Posterior cingulate gyrus (tissue), 11 donors: ENCODE measurements around the gene NUDT9.
"Not testable (repeated sequence)": the region's sequence is repeated elsewhere in the genome, so short reads cannot be mapped to it uniquely, and the experiment has no call there.

ENCODE experiments used
- DNase-seq, 10 donors: peaks; one replicate each; pipeline versions ENCODE4 v3.0.0 to v3.0.0-alpha.2; 2020 to 2021; ENCODE audit warnings: mixed read lengths in 3 of 10
- intact Hi-C: fragments of 100-400 bp; cut with DNase I; formaldehyde crosslinking; loops from one replicate; pipeline ENCODE4 v1.15.1; 2023

NUDT9 gene

GRCh38 chr4:87444741-87445140, 22.4 kb downstream of the NUDT9 start:
- no peak for DNase-seq
- intact Hi-C loops: no loop called here

GRCh38 chr4:87445964-87446363, 23.6 kb downstream of the NUDT9 start:
- no peak for DNase-seq
- intact Hi-C loops: no loop called here

GRCh38 chr4:87446375-87446774, 24.0 kb downstream of the NUDT9 start:
- intact Hi-C loops, DNase-seq: not testable (repeated sequence)

- DNase-seq: no peak
- intact Hi-C loops: no loop called here
Observed at GRCh38 chr4:87451537-87451936, 29.2 kb downstream of the NUDT9 start.

- intact Hi-C loops: no loop called here
- DNase-seq: no peak
Observed at GRCh38 chr4:87458913-87459312, 36.5 kb downstream of the NUDT9 start.

GRCh38 chr4:87461281-87461700, 38.9 kb downstream of the NUDT9 start:
- intact Hi-C loops: loop anchor here (10.0 kb wide), 1 partner anchor 306 kb away; no protein-coding TSS in a partner anchor
- DNase-seq: no peak

- intact Hi-C loops: loop anchor here (10.0 kb wide), 1 partner anchor 307 kb away; no protein-coding TSS in a partner anchor
- no peak for DNase-seq
Observed at GRCh38 chr4:87462102-87462501, 39.7 kb downstream of the NUDT9 start.

- intact Hi-C loops: loop anchor here (1.0 to 10.0 kb wide), 2 partner anchors 91 to 311 kb away; no protein-coding TSS in a partner anchor
- DNase-seq: no peak
Observed at GRCh38 chr4:87465739-87466366, 43.5 kb downstream of the NUDT9 start.

- no peak for DNase-seq
- intact Hi-C loops: loop anchor here (10.0 kb wide), 1 partner anchor 315 kb away; no protein-coding TSS in a partner anchor
Observed at GRCh38 chr4:87469390-87469789, 47.0 kb downstream of the NUDT9 start.

- intact Hi-C loops: no loop called here
- no peak for DNase-seq
Observed at GRCh38 chr4:87476934-87477333, 54.6 kb downstream of the NUDT9 start.

- DNase-seq: no peak
- intact Hi-C loops: no loop called here
Observed at GRCh38 chr4:87478732-87479250, 56.4 kb downstream of the NUDT9 start.

- DNase-seq: no peak
- intact Hi-C loops: no loop called here
Observed at GRCh38 chr4:87481377-87481776, 59.0 kb downstream of the NUDT9 start.

- intact Hi-C loops, DNase-seq: not testable (repeated sequence)
Observed at GRCh38 chr4:87483247-87483646, 60.9 kb downstream of the NUDT9 start.

- DNase-seq, intact Hi-C loops: not testable (repeated sequence)
Observed at GRCh38 chr4:87488666-87489065, 66.3 kb downstream of the NUDT9 start.

GRCh38 chr4:87489678-87490077, 67.3 kb downstream of the NUDT9 start:
- intact Hi-C loops: no loop called here

GRCh38 chr4:87490664-87491369, 68.4 kb downstream of the NUDT9 start:
- DNase-seq: no peak
- intact Hi-C loops: no loop called here

More at GRCh38 chr4:87489678-87490077, 67.3 kb downstream of the NUDT9 start:
- no peak for DNase-seq

GRCh38 chr4:87491436-87491835, 69.1 kb downstream of the NUDT9 start:
- intact Hi-C loops: no loop called here
- no peak for DNase-seq

- DNase-seq, intact Hi-C loops: not testable (repeated sequence)
Observed at GRCh38 chr4:87491851-87492250, 69.5 kb downstream of the NUDT9 start.

- intact Hi-C loops: no loop called here
- no peak for DNase-seq
Observed at GRCh38 chr4:87493115-87493514, 70.7 kb downstream of the NUDT9 start.

- DNase-seq: no peak
- intact Hi-C loops: no loop called here
Observed at GRCh38 chr4:87497159-87497558, 74.8 kb downstream of the NUDT9 start.

- intact Hi-C loops: no loop called here
Observed at GRCh38 chr4:87497578-87497977, 75.2 kb downstream of the NUDT9 start.

GRCh38 chr4:87498446-87498900, 76.1 kb downstream of the NUDT9 start:
- no peak for DNase-seq
- intact Hi-C loops: no loop called here

More at GRCh38 chr4:87497578-87497977, 75.2 kb downstream of the NUDT9 start:
- no peak for DNase-seq
